NCI-H2107 treated with DMSO at 0.1 percent for 48 hours (cell line): Measurements from ENCODE around the gene NOTCH1.
"Not testable (repeated sequence)": the region's sequence is repeated elsewhere in the genome, so short reads cannot be mapped to it uniquely, and the experiment has no call there.

Source experiments
- DNase-seq: peaks from one replicate; lab custom pipeline; 2025; ENCODE audit not compliant: unreplicated experiment; lab: John Stamatoyannopoulos, UW

Gene NOTCH1

GRCh38 chr9:136565086-136565714 lies 19.4 kb upstream of the NOTCH1 start:
- DNase-seq: no peak

- DNase-seq: no peak
Observed at GRCh38 chr9:136564379-136564988, 18.6 kb upstream of the NOTCH1 start.

DNA sequence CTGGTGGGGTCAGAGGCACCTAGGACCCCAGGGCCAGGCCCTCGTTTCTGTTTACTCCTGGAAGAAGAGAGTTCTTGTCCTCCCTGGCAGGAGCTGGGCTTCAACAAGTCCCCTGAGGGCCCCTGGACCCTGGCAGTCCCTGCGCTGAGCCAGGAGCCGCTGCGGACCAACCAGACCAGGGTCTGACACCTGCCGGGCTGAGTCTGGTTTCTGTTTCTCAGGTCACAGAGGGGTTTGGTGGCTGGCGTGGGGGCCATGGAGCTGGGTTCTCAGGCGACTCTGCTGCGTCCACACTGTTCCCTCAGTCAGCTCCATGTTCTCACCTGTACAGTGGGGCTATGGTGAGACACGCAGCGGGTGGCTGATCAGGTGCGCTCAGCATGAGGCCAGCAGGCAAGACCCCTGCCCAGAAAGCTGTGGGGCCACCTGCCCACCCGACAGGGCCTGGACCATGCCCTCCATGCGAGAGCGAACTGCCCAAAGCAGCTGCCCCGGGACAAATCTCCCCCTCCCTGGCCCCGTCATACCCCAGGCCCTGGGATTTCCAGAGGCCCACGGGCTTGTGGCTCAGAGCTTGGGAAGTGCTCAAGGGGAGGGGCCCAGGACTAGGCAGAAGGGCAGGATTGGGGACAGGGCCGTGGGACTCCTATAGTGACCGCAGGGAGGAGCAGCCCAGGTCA lies 17.9 kb upstream of the NOTCH1 start:
- no peak for DNase-seq

DNA sequence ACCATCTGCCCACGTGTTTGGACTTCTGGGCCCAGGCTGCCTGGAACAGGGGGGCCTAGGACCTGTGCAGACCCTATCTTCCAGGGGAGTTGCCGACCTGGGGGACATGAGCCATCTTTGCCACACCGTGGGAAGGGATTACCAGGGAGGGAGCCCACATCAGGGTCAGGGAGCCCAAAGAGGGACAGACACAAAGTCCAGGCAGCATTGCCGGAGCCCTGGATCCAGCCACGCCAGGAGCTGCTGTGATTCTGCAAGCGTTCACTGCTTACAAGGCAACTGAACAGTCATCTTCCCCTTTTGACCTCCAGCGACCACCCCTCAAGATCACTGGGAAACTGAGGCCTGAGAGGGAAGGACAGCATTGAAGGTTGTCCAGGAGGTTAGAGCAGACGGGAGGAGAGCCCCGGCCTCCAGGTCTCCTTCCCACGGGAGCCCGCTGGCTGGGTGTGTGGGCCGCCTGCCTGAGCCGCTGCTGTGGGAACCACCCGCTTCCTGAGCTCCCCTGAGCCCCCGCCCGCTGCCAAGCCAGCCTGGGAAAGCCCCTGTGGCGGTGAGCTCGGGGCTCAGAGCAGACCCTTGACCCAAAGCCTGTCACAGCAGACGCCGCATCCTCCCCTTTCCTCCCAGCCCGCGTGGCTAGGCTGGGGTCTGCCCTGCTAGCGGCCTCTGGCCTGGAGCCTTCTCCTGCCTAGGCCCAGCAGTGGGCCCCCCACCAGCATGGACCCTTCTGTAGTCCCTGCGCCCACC lies 17.1 kb upstream of the NOTCH1 start:
- DNase-seq: no peak

DNA sequence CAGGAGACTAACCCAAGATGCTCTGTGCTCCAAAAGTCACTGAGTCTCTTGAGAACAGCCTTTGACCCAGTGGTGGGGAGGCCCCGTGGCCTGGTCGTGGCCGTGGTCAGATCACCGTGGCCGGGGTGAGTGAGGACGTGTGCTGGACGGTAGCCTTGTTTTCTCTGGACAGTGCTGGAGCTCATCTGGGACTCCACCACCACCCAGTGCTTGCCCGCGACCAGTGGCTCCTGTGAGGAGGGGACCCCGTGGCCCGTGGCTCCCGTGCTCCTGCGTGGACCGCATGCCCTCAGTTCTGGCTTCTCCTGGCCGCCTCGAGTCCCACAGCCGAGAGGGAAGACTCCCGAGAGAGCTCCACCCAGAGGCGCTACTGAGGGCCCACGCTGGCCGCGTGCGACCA lies 15.9 kb upstream of the NOTCH1 start:
- DNase-seq: no peak

- no peak for DNase-seq
Observed at GRCh38 chr9:136560586-136560985, 14.7 kb upstream of the NOTCH1 start.

DNA sequence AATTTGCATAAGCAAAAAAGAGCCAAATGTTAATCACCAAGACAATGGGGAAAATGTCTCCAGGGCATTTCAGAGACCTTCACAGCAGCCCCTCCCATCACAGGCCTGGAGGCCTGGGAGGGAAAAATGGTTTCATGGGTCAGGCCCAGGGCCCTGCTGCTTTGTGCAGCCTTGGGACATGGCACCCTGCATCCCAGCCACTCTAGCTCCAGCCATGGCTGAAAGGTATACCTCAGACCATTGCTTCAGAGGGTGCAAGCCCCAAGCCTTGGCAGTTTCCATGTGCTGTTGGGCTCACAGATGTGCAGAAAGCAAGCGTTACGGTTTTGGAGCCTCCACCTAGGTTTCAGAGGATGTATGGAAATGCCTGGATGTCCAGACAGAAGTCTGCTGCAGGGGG lies 13.5 kb upstream of the NOTCH1 start:
- not testable (repeated sequence) for DNase-seq

DNA sequence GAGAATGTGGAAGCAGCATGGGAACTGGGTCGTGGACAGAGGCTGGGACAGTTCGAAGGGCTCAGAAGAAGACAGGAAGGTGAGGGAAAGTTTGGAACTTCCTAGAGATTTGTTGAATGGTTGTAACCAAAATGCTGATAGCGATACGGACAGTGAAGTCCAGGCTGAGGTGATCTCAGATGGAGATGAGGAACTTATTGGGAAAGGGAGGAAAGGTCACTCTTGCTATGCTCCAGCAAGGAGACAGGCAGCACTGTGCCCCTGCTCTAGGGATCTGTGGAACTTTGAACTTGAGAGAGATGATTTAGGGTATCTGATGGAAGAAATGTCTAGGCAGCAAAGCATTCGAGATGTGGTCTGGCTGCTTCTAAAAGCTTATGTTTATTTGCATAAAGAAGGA lies 13.0 kb upstream of the NOTCH1 start:
- not testable (repeated sequence) for DNase-seq

DNA sequence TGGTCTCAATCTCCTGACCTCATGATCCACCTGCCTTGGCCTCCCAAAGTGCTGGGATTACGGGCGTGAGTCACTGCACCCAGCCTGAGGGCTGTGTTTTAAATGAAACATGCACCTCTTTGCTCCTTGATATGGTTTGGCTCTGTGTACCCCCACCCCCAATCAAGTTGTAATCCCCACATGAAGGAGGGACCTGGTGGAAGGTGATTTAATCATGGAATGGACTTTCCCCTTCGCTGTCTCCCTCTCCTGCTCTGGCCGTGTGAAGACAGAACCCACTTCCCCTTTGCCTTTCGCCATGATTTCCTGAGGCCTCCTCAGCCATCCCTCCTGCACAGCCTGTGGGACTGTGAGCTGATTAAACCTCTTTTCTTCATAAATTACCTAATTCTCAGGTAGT lies 12.5 kb upstream of the NOTCH1 start:
- DNase-seq: no peak

DNA sequence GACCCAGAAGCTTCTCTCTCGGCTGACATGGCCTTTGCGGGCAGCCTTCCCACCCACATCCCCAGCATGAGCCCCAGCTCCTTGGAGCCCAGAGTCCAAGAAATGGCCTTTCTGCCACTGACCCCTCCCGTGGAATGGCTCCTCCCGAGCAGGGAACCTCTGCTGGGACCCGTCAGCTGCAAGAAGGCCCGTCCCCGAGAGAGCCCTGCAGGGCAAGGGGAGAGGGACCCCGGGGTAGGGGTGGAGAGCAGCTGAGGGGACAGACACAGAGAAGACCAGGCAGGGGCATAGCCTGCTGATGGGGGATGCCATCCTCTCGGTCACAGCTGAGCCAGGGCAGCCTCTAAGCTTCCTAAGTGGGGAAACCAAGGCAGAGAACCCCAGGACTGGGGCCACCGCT lies 11.2 kb upstream of the NOTCH1 start:
- no peak for DNase-seq

GRCh38 chr9:136556166-136556565 lies 10.3 kb upstream of the NOTCH1 start:
- DNase-seq: no peak

DNA sequence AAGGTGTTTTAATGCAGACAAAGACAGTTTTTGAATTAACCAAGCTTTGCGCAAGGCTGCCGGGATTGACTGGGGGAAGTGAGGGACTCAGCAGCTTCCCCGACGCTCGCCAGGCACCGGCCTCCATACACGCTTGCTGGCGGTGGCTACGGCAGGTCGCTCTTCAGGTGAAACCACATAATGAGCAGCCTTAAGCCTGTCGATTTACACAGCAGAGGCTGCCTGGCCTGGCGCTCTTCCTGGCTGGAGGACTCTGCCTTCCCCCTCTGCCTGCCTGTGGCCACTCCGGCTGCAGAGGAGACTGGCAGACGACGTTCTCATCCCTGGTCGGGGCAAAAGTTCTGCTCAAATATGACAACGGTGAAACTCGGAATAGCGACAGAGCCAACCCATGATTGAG lies 9.0 kb upstream of the NOTCH1 start:
- no peak for DNase-seq

DNA sequence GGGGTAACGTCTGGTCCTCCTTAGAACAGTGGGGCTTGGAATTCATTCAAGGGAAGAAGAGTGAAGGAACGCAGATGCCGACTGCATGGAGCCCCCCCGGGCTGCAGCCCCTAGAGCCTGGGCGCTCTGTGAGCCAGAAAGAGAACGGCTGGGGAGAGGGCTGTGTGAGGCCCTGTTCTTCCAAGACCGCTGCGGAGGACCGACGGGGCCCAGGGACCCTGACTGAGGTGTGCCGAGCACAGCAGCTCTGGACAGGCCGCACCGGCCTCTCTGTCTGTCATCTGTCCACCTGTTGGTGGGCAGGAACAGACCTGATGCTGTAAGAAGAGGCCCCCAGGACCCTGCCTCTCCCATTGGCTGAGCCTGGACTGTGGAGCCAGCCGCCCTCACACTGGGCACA lies 7.7 kb upstream of the NOTCH1 start:
- no peak for DNase-seq

DNA sequence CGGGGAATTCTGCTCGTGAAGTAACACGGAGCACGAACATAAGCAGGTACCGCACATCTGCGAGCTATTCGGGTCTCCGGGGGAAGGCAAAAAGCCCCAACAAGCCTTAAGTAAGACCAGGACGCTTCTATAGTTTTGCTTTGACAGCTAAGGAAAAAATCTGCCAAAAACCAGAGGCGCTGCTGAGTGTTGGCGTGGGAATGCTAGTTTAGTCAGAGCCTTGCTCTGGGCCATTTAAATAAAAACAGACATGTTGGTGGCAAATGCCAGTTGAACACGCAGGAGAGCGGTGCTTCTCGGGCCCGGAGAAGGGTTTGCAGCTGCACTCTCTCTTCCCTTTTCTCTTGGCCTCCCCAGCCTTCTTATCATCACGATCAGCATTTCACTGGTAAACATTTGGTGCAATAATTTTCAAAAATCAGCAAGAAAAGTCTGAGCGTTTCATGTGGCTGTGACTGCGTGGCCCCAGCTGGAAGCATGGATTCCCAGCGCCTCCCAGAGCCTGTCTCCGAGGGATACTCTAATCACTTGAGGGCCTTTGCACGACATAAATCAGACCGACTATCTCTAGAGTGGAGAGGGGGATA lies 6.4 kb upstream of the NOTCH1 start:
- DNase-seq: no peak

DNA sequence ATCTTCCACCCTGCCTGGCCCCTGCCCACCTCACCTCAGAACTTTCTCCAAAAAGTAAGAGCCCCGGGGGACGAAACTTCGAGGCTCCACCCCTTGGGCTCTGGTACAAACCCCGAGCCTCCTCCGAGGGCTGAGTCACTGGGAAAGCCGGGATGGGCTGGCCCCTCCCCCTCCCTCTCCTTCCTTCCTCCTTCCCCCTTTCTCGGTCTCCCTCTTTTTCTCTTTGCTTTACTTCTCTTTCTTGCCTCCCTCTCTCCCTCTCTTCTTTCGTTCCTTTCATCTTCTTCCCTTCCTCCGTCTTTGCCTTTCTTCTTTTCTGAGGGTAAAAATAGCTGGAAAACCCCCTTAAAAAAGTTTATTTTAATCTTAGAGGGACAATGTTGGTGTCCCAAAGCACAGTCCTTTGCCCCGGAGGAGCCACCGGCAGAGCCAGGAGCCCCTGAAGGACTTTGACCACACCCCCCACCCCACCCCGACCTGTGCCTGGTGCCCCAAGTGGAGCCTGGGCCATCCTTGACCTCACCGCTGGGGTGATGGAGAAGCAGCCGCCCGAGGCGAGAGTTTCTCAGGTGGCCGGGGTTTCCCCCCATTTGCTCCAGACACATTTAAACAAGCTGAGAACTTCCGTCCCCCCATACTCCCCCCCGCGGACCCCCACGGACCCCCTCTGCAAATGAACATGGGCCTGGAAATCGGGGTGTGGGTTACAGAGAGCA lies 5.7 kb upstream of the NOTCH1 start:
- DNase-seq: no peak

DNA sequence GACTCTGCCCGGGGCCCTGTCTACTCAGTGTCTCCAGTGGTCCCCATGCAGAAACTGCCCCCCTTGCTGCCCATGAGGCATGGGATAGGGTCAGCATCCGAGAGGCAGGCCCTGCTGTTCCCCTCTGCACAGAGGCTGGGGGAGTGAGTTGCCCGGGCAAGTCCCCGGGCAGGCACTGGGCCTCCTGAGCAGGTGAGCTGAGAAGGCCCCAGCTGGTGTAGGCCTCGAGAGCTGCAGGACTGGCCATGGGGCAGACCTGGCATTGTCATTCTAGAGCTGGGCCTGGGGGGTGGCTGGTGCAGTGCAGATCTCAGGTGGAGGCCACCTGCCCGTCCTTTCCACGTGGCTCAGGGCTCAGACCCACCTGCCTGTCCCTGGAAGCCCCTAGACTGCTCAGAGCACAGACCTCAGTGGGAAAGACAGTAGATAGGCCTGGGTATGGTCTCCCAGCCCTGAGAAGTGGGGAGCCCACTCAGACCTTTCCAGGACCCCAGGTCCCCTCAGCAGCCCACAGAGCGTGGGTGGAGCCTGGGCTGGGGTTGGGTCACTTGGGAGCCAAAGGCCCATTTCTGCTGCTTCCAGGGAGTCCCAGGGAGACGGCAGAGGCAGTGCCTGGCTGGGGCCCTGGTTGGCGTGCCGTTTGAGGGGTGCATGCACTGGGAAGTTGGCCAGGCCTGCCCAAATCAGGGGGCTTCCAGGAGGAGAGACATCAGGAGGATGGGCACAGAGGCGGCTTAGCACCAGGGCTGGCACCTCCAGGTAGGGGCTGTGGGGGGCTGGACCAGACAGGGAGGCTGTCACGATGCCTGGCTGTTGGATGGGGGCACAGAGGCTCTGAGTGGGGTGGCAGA lies 4.8 kb upstream of the NOTCH1 start:
- DNase-seq: no peak

DNA sequence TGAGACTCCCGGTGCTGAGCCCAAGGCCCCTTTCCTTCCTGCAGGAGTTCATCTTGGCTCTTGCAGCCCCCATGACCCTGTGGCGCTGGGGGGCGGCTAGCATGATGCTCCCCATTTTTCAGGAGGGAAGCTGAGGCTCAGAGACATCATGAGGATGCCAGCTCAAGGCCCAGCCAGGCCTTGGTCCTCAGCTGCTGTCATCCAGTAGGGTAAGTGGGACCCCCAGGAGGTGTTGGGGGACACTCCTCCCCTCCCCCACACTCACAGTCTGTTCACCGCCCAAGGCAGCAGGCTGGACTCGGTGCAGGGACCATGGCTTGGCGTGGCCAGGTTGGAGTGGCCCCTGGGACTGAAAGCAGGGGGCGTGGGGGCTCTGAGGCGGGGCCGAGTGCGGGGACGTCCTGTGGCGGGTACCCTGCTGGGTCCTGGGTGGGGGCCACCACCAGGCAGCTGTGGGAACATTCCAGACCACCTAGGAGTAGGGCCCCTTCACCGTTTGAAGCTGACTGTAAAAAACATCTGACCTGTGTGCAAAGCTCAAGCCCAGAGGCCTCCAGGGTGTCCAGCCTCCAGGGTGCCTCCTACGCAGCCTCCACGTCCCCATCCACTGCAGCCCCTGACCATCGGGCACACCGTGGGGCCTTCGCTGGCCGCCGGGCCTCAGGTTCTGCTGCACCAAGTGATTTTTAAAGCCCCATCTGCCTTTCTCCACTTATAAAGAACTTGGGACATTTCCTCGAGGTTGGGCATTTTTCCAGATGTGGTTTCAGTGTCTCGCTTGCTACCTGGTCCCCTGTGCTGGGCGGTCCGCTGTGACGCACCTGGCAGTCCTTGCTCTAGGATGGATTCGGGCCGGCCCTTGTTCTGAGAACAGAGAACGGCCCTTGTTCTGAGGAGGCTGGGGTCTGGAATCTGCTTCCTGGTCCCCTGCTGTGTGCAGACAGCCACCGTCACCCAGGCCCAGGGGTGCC lies 3.4 kb upstream of the NOTCH1 start:
- no peak for DNase-seq

DNA sequence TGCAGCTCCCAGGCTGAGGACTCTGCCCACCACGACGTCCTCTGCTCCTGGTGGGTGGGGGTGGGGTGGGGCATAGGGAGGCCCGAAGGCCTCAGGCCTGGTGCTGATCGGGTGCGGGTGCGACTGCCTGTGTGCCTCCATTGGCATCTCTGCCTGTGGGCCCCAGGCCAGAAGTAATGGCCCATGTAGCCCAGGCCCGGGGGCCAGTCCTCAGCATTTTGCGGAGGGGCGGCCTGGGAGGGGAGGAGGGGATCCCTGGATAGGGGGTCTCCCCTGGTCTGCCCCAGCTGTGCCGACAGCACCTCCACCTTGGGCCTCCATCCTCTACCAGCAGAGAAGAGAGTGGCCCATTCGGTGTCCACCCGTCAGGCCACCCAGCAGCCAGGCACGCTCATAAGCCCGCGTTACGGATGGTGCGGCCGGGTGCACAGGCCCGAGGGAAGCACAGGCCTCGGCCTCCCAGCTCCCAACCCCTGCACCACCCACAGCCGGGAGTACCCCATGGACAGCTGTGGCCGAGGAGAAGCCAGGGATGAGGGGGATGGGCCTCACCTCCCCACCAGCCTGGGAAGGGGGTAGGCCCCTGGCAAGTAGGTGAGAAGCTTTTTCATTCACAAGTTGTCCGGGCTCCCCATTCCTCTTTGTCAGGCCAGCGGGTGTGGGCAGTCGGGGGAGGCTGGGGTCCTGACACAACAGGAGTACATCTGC lies 1.8 kb upstream of the NOTCH1 start:
- no peak for DNase-seq
